NCI-H524 (cell line): ENCODE data around the gene NPBWR2.

Experiments used
- DNase-seq, 2 experiments: peaks; one replicate each; lab custom pipeline; 2025; lab: John Stamatoyannopoulos, UW

Gene NPBWR2

GRCh38 chr20:64116541-64117431 is 9.4 kb upstream of the NPBWR2 start:
- DNase-seq = no peak

GRCh38 chr20:64116016-64116415 is 8.7 kb upstream of the NPBWR2 start:
- no peak for DNase-seq

- peak in 1 of 2 experiments; percentile 17 for DNase-seq
These were observed 8.0 kb upstream of the NPBWR2 start for GRCh38 chr20:64115171-64115911.

GRCh38 chr20:64114356-64114971 is 7.1 kb upstream of the NPBWR2 start:
- no peak for DNase-seq

- no peak for DNase-seq
These were observed 6.5 kb upstream of the NPBWR2 start for GRCh38 chr20:64113796-64114355.

- no peak for DNase-seq
These were observed 6.0 kb upstream of the NPBWR2 start for GRCh38 chr20:64113444-64113775.

- DNase-seq = no peak
These were observed 5.5 kb upstream of the NPBWR2 start for GRCh38 chr20:64112691-64113443.

GRCh38 chr20:64111841-64112641 is 4.7 kb upstream of the NPBWR2 start:
- no peak for DNase-seq

- no peak for DNase-seq
These were observed 3.2 kb upstream of the NPBWR2 start for GRCh38 chr20:64110411-64111068.

GRCh38 chr20:64109831-64110391 is 2.5 kb upstream of the NPBWR2 start:
- no peak for DNase-seq

- DNase-seq = no peak
These were observed 1.6 kb upstream of the NPBWR2 start for GRCh38 chr20:64108731-64109681.

GRCh38 chr20:64107736-64108457 is 532 bp upstream of the NPBWR2 start:
- no peak for DNase-seq

- no peak for DNase-seq
These were observed 867 bp downstream of the NPBWR2 start for GRCh38 chr20:64106435-64106961.

GRCh38 chr20:64105846-64106434 is 1.4 kb downstream of the NPBWR2 start:
- DNase-seq = no peak

GRCh38 chr20:64104667-64105451 is 2.5 kb downstream of the NPBWR2 start:
- no peak for DNase-seq

GRCh38 chr20:64103871-64104666 is 3.3 kb downstream of the NPBWR2 start:
- DNase-seq = no peak
